HTR-8/SVneo (cell line): Measurements from ENCODE around the gene GRK3.

Source experiments
- DNase-seq: peaks from one replicate; pipeline ENCODE4 v3.0.0; 2011; ENCODE audit warnings: low spot score, mixed read lengths; ENCODE audit not compliant: insufficient read length
- FAIRE-seq: peaks from 2 replicates; lab custom pipeline; 2011; peaks lifted over from hg19 to GRCh38; lab: Jason Lieb, UNC

The GRK3 gene

DNA sequence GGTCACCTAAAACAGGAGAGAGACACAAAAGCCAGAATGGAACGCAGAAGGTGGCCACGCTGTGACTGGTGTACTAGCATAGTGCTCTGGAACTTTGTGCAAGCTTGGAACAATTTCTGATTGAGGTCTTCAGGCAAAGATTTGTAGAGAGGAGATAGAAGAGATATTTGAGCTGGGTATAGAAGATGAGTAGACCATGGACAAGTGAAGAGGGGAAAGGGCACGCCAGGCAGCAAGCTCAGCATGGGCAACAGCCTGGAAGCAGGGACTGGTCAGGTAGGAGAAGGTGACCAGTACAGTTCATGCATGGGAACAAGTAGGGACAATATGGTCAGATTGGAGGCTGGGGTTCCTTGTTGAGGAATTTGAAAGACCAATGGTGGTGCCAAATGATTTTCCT is 201.9 kb downstream of the GRK3 start:
- DNase-seq (no peak), FAIRE-seq (no peak)

DNA sequence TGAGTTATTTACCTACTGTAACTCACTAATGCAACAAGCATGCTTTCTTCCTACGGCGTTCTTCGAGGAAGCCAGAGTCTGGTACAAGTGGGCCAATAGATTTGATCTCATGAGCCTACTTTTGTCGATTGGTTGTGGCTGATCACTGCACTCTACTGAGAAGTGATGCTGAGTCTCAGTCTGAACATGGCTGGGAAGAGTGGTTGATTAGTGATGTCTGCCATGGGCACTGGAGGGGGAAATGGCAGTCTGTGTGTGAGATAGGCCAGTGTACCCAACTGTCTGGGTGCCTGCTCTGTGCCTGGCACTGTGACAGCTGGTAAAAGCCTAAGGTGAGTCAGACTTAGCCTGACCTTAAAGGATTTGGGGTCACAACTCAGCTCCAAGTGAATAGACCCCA is 205.9 kb downstream of the GRK3 start:
- no peak for DNase-seq
- FAIRE-seq, result no peak

DNA sequence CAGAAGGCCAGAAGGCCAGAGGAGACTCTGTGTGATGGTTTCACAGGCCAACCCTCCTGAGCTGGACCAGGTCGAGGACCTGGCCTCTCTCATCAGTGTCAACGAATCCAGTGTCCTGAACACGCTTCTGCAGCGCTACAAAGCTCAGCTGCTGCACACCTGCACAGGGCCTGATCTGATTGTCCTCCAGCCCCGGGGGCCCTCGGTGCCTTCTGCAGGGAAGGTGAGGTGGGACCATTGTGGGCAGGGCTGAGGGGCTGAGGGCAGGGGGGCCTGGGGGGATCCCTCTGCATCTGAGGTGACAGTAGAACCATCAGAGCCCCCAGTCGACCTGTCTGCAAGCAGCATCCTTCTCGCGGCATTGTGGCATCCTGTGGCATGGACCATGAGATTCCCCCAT is 207.8 kb downstream of the GRK3 start:
- FAIRE-seq, result no peak
- DNase-seq, result no peak

DNA sequence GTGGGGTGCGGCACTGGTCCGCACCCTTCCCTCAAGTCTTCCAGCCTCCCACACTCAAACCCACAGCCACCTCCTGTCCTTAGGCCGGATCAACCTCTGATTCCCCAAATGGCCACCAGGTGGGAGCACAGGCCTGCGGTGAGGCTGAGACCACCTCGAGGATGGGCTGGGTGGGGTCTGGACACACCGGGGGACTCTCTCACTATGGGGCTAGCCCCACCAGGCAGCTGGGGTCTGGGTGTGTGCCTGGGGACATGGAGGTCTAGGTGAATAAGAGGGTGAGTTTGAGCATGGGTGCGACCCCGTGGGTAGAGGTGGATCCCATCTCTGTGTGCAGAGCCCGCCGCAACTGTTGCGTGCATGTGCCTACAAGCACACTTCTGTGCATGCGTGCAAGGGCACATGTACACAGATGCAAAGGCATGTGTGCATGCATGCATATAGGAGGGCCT is 210.1 kb downstream of the GRK3 start:
- FAIRE-seq, result peak; percentile 13
- DNase-seq, result no peak

DNA sequence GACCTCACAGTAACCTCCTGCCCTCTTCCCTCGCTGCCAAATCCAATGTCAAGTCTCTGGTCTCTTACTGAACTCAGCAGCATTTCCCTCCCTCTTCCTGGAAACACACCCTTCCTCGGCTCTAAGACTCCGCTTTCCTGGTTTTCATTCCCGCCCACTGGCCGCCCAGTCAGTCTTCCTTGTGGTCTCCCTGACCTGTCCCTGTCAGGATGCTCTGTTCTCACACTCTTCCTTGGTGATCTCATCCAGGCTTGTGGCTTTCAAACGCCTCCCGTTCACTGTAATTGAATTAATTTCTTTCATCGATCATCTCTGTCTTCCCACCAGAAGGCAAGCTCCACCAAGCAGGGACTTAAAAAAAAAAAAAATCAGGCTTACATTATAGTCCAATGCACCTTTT is 211.1 kb downstream of the GRK3 start:
- FAIRE-seq, result no peak
- DNase-seq, result no peak

DNA sequence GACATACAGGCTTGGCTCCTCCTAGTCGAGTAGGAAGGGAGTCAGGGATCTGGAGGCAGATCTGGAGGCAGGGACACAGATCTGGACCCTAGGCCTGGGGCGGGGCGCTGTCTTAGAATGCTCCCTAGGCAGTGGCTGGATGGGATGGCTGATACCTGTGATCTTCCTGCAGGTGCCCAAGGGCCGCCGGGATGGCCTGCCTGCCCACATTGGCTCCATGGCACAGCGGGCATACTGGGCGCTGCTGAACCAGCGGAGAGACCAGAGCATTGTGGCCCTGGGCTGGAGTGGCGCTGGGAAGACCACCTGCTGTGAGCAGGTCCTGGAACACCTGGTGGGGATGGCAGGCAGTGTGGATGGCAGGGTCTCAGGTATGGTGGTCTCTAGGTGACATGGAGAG is 212.9 kb downstream of the GRK3 start:
- DNase-seq, result no peak
- no peak for FAIRE-seq

DNA sequence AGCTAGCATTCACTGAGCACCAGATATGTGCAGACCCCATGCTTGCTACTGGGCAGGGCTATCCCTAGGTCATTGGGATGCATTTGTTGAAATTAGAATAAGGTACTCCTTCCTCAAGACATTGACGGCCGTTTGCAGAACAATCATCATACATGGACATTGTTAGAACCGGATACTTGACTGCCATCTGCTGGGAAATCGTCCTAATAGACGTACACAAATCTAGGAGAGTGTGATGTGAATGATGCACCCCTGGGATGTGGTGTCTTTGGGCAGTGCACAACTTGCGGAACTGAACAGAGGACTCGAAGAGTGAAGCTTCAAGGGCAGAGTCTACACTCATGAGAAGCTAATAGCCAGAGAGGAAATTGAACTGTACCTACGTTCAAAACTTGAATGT is 213.4 kb downstream of the GRK3 start:
- FAIRE-seq (no peak), DNase-seq (peak; percentile 41)
